Gastroesophageal sphincter (tissue), 4 donors: ENCODE results near the gene WDR37. TPM values are rescaled to one million over a fixed set of nuclear protein-coding genes. Genes with fewer than 3 reads are reported as not detected.

Experiments
- ATAC-seq: fragments of 150-250 bp; one replicate; pipeline ENCODE4 v1.9.1; 2016; ENCODE audit warnings: mild to moderate bottlenecking, moderate library complexity
- H3K27ac ChIP-seq, 4 donors: fragments of 200-600 bp; sonication (generic) in 3 of 4; 1 replicate in 3 of 4; 2 replicates in 1 of 4; pipeline ENCODE4 v1.5.1; 2016 to 2019
- H3K27me3 ChIP-seq: fragments of 200-600 bp; sonication (generic); one replicate; pipeline ENCODE4 v1.5.1; 2019
- H3K36me3 ChIP-seq, 2 donors: fragments of 200-600 bp; sonication (generic); one replicate each; pipeline ENCODE4 v1.5.1; 2019; ENCODE audit warnings: control low read depth in 1 of 2
- H3K4me1 ChIP-seq, 3 donors: fragments of 200-600 bp; sonication (generic); 1 replicate in 2 of 3; 2 replicates in 1 of 3; pipeline ENCODE4 v1.5.1; 2016 to 2019; ENCODE audit warnings: control low read depth in 2 of 3
- H3K4me3 ChIP-seq, 2 donors: fragments of 200-600 bp; sonication (generic); one replicate each; pipeline ENCODE4 v1.5.1; 2019; ENCODE audit warnings: mild to moderate bottlenecking in 1 of 2, moderate library complexity in 1 of 2
- H3K9me3 ChIP-seq, 3 donors: fragments of 200-600 bp; sonication (generic); one replicate each; pipeline ENCODE4 v1.5.1; 2017 to 2019; ENCODE audit warnings: control low read depth in 2 of 3
- EP300 ChIP-seq: sonication (generic); formaldehyde crosslinking; IDR thresholded peaks from one replicate; pipeline ENCODE4 v1.6.1; 2017; ENCODE audit warnings: antibody characterized with exemption, mild to moderate bottlenecking
- POLR2A ChIP-seq, 2 donors: fragments of 450-650 bp; IDR thresholded peaks; one replicate each; pipeline ENCODE4 v1.6.1; 2017; ENCODE audit warnings: antibody characterized with exemption in 2 of 2, mild to moderate bottlenecking in 2 of 2, moderate library complexity in 1 of 2
- POLR2AphosphoS5 ChIP-seq: sonication (generic); formaldehyde crosslinking; IDR thresholded peaks from one replicate; pipeline ENCODE4 v1.6.1; 2017; ENCODE audit warnings: antibody characterized with exemption
- WGBS, 2 donors: methylation state at CpG; one replicate each; pipeline ENCODE4 v1.1.5; 2018; ENCODE audit warnings: low coverage in 1 of 2; 5-methylcytosine and 5-hydroxymethylcytosine counted together
- total RNA-seq, 4 donors: library from RNA; depleted of rRNA; stranded (reverse); fragments of >200 nt; gene quantifications; one replicate each; pipeline ENCODE4 v1.1.0, GENCODE V29; 2016
- TF ChIP-seq, protein P1 (sequence below), 4 experiments: fragments of 200-600 bp in 2 of 4; fragments of 450-650 bp in 2 of 4; sonication (generic) in 1 of 4; IDR thresholded peaks; one replicate each; pipeline ENCODE4 v1.5.1; 2017 to 2019; ENCODE audit warnings: antibody characterized with exemption in 4 of 4, mild to moderate bottlenecking in 2 of 4, moderate library complexity in 2 of 4

WDR37 gene
- total RNA-seq, 4 donors from 2014 or later, result 11.4 to 16.7 (median 13.9) TPM

DNA sequence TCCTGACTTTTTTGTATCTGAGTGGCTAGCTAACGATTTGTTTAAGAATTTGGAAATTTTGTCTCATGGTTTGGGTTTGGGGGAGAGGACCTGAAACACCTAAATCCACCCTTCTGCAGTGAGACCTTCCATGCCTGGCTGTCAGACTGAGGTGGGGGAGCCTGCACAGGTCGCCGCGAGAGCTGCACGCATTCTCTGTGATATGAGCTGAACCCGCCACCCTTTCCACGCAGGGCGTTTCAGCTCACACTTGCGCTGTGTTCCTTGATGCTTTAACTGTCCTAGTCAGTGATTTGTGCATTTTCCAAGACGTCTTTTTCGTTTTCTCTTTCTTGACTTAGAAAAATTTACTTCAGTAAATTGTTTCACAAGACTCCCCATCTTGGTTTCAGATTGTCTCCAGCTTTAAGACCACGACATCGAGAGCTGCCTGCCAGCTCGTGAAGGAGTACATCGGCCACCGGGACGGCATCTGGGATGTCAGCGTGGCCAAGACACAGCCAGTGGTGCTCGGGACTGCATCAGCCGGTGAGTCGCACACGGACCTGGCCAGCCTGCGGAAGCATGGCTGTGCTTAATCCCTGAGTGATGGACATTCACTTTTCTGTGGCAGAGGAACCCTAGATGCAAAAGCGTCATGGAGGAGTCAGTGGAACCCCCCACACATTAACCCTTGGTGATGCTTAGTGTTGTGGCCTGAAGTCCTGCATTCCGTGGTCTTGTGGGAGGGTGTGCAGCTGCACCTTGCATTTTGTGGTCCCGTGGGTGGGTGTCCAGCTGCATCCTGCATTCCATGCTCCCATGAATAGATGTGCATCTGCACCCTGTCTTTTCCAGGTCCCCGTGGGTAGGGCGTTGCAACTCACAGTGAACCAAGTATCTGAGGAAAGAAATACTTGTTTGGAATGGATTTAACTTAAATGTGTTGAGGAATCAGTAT, 28.1 kb downstream of the WDR37 start:
- no peak overlapping the region for H3K4me3 ChIP-seq
- H3K36me3 ChIP-seq, result peaks cover 4 to 93% of the 10 kb centered on the region in 2 donors
- no peaks in the 10 kb centered on the region for H3K4me1 ChIP-seq
- H3K27ac ChIP-seq, result no peak overlapping the region
- H3K27me3 ChIP-seq, result no peaks in the 10 kb centered on the region
- no peak for TF ChIP-seq EP300
- TF ChIP-seq, protein P1, sequence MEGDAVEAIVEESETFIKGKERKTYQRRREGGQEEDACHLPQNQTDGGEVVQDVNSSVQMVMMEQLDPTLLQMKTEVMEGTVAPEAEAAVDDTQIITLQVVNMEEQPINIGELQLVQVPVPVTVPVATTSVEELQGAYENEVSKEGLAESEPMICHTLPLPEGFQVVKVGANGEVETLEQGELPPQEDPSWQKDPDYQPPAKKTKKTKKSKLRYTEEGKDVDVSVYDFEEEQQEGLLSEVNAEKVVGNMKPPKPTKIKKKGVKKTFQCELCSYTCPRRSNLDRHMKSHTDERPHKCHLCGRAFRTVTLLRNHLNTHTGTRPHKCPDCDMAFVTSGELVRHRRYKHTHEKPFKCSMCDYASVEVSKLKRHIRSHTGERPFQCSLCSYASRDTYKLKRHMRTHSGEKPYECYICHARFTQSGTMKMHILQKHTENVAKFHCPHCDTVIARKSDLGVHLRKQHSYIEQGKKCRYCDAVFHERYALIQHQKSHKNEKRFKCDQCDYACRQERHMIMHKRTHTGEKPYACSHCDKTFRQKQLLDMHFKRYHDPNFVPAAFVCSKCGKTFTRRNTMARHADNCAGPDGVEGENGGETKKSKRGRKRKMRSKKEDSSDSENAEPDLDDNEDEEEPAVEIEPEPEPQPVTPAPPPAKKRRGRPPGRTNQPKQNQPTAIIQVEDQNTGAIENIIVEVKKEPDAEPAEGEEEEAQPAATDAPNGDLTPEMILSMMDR (IDR thresholded peaks at IDR 0.05), result no peak
- no peaks in the 10 kb centered on the region for H3K9me3 ChIP-seq
- WGBS, 2 donors, result 92 to 94% methylated on average over 16 to 23 of the region's 28 CpGs
- no peak for ATAC-seq

DNA sequence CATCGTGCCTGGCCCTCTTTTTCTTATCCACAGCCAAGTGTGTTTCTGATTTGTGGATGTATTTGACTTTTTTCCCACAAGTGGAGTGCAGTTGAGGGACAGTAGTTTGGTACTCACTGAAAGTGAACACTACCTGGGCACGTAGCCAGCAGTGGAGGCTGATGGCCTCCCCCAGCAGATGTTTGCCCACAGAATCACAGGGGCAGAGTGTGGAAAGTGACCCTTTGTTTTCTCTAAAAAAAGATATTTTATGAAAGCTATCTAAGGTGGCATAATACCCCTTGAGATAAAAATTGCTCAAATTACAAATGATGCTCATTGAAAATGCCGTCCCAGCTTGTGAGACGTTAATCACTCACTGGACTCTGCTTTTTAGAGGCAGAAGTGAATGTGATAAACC, 29.1 kb downstream of the WDR37 start:
- H3K4me1 ChIP-seq, result no peaks in the 10 kb centered on the region
- 93 to 97% methylated on average over 3 of the region's 4 CpGs for WGBS, 2 donors
- no peak for TF ChIP-seq EP300
- TF ChIP-seq POLR2AphosphoS5, result no peak
- no peak for TF ChIP-seq POLR2A (IDR thresholded peaks at IDR 0.05)
- TF ChIP-seq, protein P1 (IDR thresholded peaks at IDR 0.05), result no peak
- no peak overlapping the region for H3K27ac ChIP-seq
- peaks cover 4 to 93% of the 10 kb centered on the region in 2 donors for H3K36me3 ChIP-seq
- no peak overlapping the region for H3K4me3 ChIP-seq
- H3K27me3 ChIP-seq, result no peaks in the 10 kb centered on the region
- no peaks in the 10 kb centered on the region for H3K9me3 ChIP-seq
- no peak for ATAC-seq

DNA sequence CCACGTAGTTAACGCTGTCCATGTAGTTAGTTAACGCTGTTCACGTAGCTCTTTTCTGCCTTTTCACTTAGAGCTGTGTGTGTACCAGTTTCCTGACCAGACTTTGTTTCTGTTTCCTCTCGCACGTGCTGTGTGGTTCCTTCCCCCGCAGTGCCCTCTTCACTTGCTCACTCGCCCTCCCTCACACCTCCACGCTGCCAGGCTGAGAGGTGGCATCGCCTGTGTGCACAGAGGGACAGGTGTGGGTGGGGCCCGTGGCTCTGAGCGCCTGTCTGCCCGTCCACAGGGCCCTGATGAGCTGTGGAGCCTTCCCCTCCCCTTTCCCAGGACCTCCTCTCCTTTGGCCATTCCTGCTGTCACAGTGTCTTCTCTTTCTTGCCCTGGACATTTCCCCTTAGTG, 30.6 kb downstream of the WDR37 start:
- Histone ChIP-seq H3K9me3 (no peaks in the 10 kb centered on the region), H3K4me1 (no peaks in the 10 kb centered on the region), H3K27me3 (no peaks in the 10 kb centered on the region), H3K4me3 (no peak overlapping the region), H3K36me3 (peaks cover 4 to 98% of the 10 kb centered on the region in 2 donors), H3K27ac (no peak overlapping the region)
- no peak for ATAC-seq
- TF ChIP-seq EP300 (no peak), POLR2AphosphoS5 (no peak), POLR2A (IDR thresholded peaks at IDR 0.05) (no peak)
- TF ChIP-seq, protein P1 (IDR thresholded peaks at IDR 0.05), result no peak
- WGBS, 2 donors, result 81 to 91% methylated on average over 4 to 10 of the region's 13 CpGs

DNA sequence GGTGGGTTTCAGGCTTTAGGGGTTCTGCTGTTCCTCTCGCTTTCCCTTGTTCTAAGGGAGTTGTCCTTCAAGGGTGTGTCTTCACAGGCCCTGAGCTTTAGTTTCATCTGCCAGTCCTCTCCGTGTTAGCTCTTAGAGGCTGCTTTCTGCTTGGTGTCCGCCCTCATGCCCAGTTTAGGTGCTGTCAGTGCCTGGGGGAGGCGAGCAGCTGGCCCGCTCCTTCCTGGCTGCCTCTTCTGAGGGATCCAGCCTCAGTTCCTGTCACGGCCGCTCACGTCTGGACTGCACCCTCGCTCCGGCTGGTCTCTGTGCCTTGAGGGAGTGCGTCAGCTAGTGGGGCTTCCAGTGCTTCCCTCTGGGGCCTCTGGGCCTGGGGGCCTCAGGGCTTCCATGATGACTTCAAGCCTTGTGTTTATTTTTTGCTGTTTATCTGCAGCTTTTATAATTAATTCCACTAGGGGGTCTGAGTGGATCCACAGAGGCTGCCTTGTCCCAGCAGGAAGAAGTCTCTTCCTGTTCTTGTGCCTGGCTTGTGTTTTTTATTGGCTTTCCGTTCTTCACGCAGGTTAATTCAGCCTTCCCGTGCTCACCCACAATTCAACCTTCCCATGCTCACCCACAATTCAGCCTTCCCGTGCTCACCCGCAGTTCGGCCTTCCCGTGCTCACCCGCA, 33.0 kb downstream of the WDR37 start:
- no peak for ATAC-seq
- WGBS, 2 donors, result 78 to 85% methylated on average over 12 to 15 of the region's 19 CpGs

More for the DNA sequence above, 33.0 kb downstream of the WDR37 start:
- peaks cover 4 to 96% of the 10 kb centered on the region in 2 donors for H3K36me3 ChIP-seq
- no peak overlapping the region for H3K27ac ChIP-seq
- no peaks in the 10 kb centered on the region for H3K9me3 ChIP-seq
- H3K4me1 ChIP-seq, result no peaks in the 10 kb centered on the region
- no peak for TF ChIP-seq EP300
- no peak for TF ChIP-seq POLR2AphosphoS5
- no peak for TF ChIP-seq POLR2A (IDR thresholded peaks at IDR 0.05)
- TF ChIP-seq, protein P1 (IDR thresholded peaks at IDR 0.05), result no peak
- H3K27me3 ChIP-seq, result no peaks in the 10 kb centered on the region
- H3K4me3 ChIP-seq, result no peak overlapping the region
